Tibial nerve (tissue), 4 donors: ENCODE results near the gene CSF1R. TPM values are rescaled to one million over a fixed set of nuclear protein-coding genes. Genes with fewer than 3 reads are reported as not detected.
A peak's percentile ranks its signal among the peaks of the same experiment; 100 is the strongest.

Experiments used
- DNase-seq, 2 donors: peaks; one replicate each; pipeline ENCODE4 v3.0.0-alpha.2; 2019; ENCODE audit warnings: low spot score in 2 of 2
- H3K27ac ChIP-seq, 4 donors: fragments of 200-600 bp; sonication (generic) in 3 of 4; one replicate each; pipeline ENCODE4 v1.5.1; 2017 to 2019; ENCODE audit warnings: mild to moderate bottlenecking in 1 of 4
- H3K27me3 ChIP-seq, 2 donors: fragments of 200-600 bp; sonication (generic) in 1 of 2; one replicate each; pipeline versions ENCODE4 v1.5.1 to v1.6.0; 2017 to 2019
- H3K36me3 ChIP-seq, 3 donors: fragments of 200-600 bp; sonication (generic); one replicate each; pipeline ENCODE4 v1.5.1; 2018 to 2019
- H3K4me1 ChIP-seq, 4 donors: fragments of 200-600 bp; sonication (generic) in 3 of 4; one replicate each; pipeline ENCODE4 v1.5.1; 2017 to 2019
- H3K4me3 ChIP-seq, 4 donors: fragments of 200-600 bp; sonication (generic) in 3 of 4; one replicate each; pipeline ENCODE4 v1.5.1; 2017 to 2019; ENCODE audit warnings: mild to moderate bottlenecking in 1 of 4, moderate library complexity in 1 of 4
- H3K9me3 ChIP-seq, 4 donors: fragments of 200-600 bp; sonication (generic) in 3 of 4; one replicate each; pipeline ENCODE4 v1.5.1; 2017 to 2019
- CTCF ChIP-seq, 5 experiments: fragments of 200-600 bp in 3 of 5; fragments of 450-650 bp in 2 of 5; sonication (generic) in 3 of 5; IDR thresholded peaks; one replicate each; pipeline ENCODE4 v1.5.1; 2016 to 2019; ENCODE audit warnings: antibody characterized with exemption in 5 of 5, mild to moderate bottlenecking in 3 of 5, moderate library complexity in 2 of 5
- EP300 ChIP-seq, 2 donors: sonication (generic); formaldehyde crosslinking; IDR thresholded peaks; one replicate each; pipeline ENCODE4 v1.6.1; 2017; ENCODE audit warnings: antibody characterized with exemption in 2 of 2, mild to moderate bottlenecking in 1 of 2
- POLR2A ChIP-seq, 2 donors: fragments of 450-650 bp; IDR thresholded peaks; one replicate each; pipeline ENCODE4 v1.6.1; 2017; ENCODE audit warnings: antibody characterized with exemption in 2 of 2, mild to moderate bottlenecking in 2 of 2, moderate library complexity in 2 of 2
- WGBS, 2 donors: methylation state at CpG; one replicate each; pipeline ENCODE4 v1.1.5; 2018; 5-methylcytosine and 5-hydroxymethylcytosine counted together
- total RNA-seq, 4 donors: library from RNA; depleted of rRNA; stranded (reverse); fragments of >200 nt; gene quantifications; one replicate each; pipeline ENCODE4 v1.1.0, GENCODE V29; 2016

CSF1R gene
- total RNA-seq, 4 donors from 2014 or later = 35.4 to 57.9 (median 45.3) TPM

DNA sequence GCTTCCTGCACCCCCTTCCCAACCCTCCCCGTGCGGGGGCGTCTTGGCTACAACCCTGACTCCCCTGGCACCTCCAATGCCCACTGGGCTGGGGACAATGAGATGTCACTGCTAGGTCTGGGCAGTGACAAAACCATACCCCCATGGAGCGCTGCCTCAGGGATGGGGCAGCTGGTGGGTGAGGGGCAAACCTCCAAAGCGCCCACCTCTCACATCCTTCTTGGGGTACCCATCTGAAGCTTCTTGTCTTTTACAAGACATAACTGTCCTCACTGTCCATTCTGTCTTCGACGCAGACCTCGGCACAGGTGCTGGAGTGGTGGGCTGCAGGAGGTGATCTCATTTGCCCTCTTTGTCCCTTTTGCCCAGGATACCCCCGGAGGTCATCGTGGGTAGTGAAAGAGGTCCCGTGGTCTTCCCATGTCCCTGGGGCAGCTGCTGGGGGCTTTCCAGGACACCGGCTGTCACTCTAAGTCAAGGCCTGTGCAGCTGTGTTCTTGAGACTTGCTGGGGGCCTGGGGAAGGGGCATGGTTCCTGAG is 27.8 kb upstream of the CSF1R start:
- DNase-seq = peak; percentile 4 to 11
- Histone ChIP-seq H3K36me3 (peaks cover 0 to 53% (median 7%) of the 10 kb centered on the region in 3 donors), H3K4me3 (no peak overlapping the region), H3K4me1 (peaks cover 0 to 39% (median 13%) of the 10 kb centered on the region in 4 donors), H3K27me3 (no peaks in the 10 kb centered on the region), H3K27ac (no peak overlapping the region), H3K9me3 (no peaks in the 10 kb centered on the region)
- TF ChIP-seq EP300 (IDR thresholded peaks at IDR 0.05) (peak in 1 of 2 donors; percentile 33), CTCF (IDR thresholded peaks at IDR 0.05) (no peak)
- WGBS, 2 donors = 77 to 83% methylated on average over 12 of the region's 12 CpGs

DNA sequence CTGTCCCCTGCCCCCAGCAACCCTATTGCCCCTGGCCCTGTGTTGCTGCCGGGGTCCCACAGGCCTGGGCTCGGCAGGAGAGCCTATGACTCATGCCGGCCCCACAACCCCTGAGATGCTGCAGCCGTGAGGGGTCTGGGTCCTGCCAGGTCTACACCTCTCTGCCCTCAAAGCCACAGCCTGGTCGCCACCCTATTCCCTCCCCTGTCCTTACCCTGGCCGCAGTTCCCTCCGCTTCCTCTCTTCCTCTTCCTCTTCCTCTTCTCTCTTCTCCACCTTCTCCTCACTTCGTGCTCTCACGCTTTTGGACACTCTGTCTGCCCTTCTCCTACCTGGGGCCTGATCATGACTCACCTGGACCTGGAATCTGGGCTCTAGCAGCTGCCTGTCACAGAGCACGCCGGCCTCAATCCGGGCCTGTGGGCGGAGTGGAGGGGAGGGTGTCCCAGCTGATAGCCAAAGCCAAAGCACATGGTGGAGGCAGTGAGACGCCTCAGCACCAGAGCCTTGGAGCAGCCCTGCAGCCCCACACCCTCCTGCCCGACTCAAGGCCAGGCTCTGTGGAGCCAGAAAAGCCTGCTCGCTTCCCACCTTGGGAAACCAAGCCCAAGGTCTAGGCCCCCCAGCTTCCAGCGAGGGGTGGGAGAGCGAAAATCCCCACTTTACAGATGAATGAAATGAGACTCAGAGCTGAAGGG is 26.8 kb upstream of the CSF1R start:
- WGBS, 2 donors = 54 to 56% methylated on average over 17 of the region's 18 CpGs
- no peaks in the 10 kb centered on the region for H3K9me3 ChIP-seq
- H3K4me1 ChIP-seq = peaks cover 0 to 48% (median 13%) of the 10 kb centered on the region in 4 donors
- H3K4me3 ChIP-seq = no peak overlapping the region
- DNase-seq = peak; percentile 5 to 12
- peaks cover 0 to 43% (median 0%) of the 10 kb centered on the region in 3 donors for H3K36me3 ChIP-seq
- TF ChIP-seq POLR2A (IDR thresholded peaks at IDR 0.05) = no peak
- TF ChIP-seq CTCF (IDR thresholded peaks at IDR 0.05) = no peak
- no peak for TF ChIP-seq EP300 (IDR thresholded peaks at IDR 0.05)
- no peaks in the 10 kb centered on the region for H3K27me3 ChIP-seq
- peak overlapping the region; percentile 4 to 88 (median 65) for H3K27ac ChIP-seq

DNA sequence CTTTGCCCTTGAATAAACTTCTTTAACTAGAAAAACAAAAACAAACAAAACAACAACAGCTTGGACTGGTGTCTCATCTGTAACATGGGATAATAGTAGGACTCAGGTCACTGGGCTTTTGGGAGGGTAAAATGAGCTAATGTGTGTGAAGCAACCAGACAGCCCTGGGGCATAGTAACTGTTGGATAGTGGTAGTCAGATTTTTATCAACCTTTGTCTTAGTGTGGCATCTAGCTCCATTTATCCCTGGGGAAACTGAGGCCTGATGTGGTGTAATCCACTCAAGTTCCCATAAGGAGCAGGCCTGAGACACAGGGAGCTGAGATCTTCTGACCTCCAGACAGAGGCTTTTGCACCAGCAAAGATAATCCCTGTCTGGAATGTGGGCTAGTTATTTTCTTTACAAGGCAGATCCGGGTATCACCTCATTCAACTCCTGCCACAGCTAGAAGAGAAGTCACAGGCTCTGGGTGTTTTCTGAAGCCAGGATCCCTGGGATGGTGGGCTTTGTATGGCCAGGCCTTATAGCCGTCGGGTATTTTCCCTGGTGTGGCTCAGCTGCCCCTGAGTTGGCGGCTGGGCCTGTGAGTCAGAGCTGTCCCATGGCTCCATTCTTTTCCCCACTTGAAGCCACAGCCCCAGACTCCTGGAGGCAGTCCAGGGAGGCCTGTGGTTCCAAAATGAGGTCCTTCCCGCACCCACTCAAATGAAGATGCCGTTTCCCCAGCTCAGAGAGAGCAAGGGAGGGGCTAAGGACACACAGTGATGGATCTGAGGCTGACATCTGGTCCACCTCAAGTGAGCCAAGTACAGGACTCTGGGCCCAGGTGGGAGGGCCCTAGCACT is 26.1 kb upstream of the CSF1R start:
- Histone ChIP-seq H3K9me3 (no peaks in the 10 kb centered on the region), H3K27ac (peak overlapping the region; percentile 36 to 88 (median 65)), H3K36me3 (peaks cover 0 to 36% (median 0%) of the 10 kb centered on the region in 3 donors), H3K4me3 (no peak overlapping the region), H3K4me1 (peaks cover 0 to 56% (median 13%) of the 10 kb centered on the region in 4 donors), H3K27me3 (no peaks in the 10 kb centered on the region)
- no peak for TF ChIP-seq POLR2A (IDR thresholded peaks at IDR 0.05)
- no peak for TF ChIP-seq EP300 (IDR thresholded peaks at IDR 0.05)
- TF ChIP-seq CTCF (IDR thresholded peaks at IDR 0.05) = no peak
- 12 to 24% methylated on average over 6 of the region's 6 CpGs for WGBS, 2 donors
- DNase-seq = peak; percentile 26 to 33

GRCh38 chr5:150111122-150111521 is 24.8 kb upstream of the CSF1R start:
- 44 to 47% methylated on average over 8 of the region's 8 CpGs for WGBS, 2 donors
- Histone ChIP-seq H3K27me3 (no peaks in the 10 kb centered on the region), H3K4me3 (no peak overlapping the region), H3K27ac (peak overlapping the region in 2 of 4 donors; percentile 73 to 88), H3K4me1 (peaks cover 0 to 62% (median 13%) of the 10 kb centered on the region in 4 donors), H3K9me3 (no peaks in the 10 kb centered on the region), H3K36me3 (peaks cover 0 to 24% (median 0%) of the 10 kb centered on the region in 3 donors)
- DNase-seq = no peak
- no peak for TF ChIP-seq POLR2A (IDR thresholded peaks at IDR 0.05)
- no peak for TF ChIP-seq CTCF (IDR thresholded peaks at IDR 0.05)
- no peak for TF ChIP-seq EP300 (IDR thresholded peaks at IDR 0.05)
